Neutrophil (primary cell): ENCODE results near the gene DCLK2.

Experiments
- H3K27ac ChIP-seq: fragments of 200-600 bp; sonication (generic); 2 replicates; pipeline ENCODE4 v1.5.1; 2016; ENCODE audit warnings: mild to moderate bottlenecking, moderate library complexity
- H3K27me3 ChIP-seq: fragments of 200-600 bp; sonication (generic); 2 replicates; pipeline ENCODE4 v1.6.0; 2016; ENCODE audit warnings: mild to moderate bottlenecking
- H3K36me3 ChIP-seq: fragments of 200-600 bp; sonication (generic); 2 replicates; pipeline ENCODE4 v1.5.1; 2017
- H3K4me1 ChIP-seq, 2 experiments: fragments of 200-600 bp in 1 of 2; sonication (generic) in 1 of 2; 1 replicate in 1 of 2; 2 replicates in 1 of 2; pipeline versions ENCODE4 v1.5.1 to v1.6.1; 2013 to 2016; ENCODE audit warnings: low read depth in 1 of 2, low read length in 1 of 2, mild to moderate bottlenecking in 1 of 2, moderate library complexity in 1 of 2; ENCODE audit not compliant: control insufficient read depth in 1 of 2, insufficient read depth in 1 of 2
- H3K4me3 ChIP-seq, 2 experiments: fragments of 200-600 bp in 1 of 2; sonication (generic) in 1 of 2; 1 replicate in 1 of 2; 2 replicates in 1 of 2; pipeline ENCODE4 v1.5.1; 2013 to 2016; ENCODE audit warnings: low read depth in 1 of 2, low read length in 1 of 2, mild to moderate bottlenecking in 1 of 2, moderate library complexity in 1 of 2
- H3K9me3 ChIP-seq: fragments of 200-600 bp; sonication (generic); 2 replicates; pipeline ENCODE4 v1.5.1; 2016
- CTCF ChIP-seq: fragments of 200-600 bp; sonication (generic); IDR thresholded peaks from 2 replicates; pipeline ENCODE4 v1.5.1; 2016; ENCODE audit warnings: antibody characterized with exemption

DCLK2 gene

GRCh38 chr4:150140774-150141400 lies 62.6 kb downstream of the DCLK2 start:
- Histone ChIP-seq H3K36me3 (no peaks in the 10 kb centered on the region), H3K4me3 (no peak overlapping the region), H3K27me3 (no peaks in the 10 kb centered on the region), H3K9me3 (no peaks in the 10 kb centered on the region), H3K4me1 (no peaks in the 10 kb centered on the region), H3K27ac (no peak overlapping the region)
- TF ChIP-seq CTCF = no peak

- Histone ChIP-seq H3K4me3 (no peak overlapping the region), H3K36me3 (no peaks in the 10 kb centered on the region), H3K9me3 (no peaks in the 10 kb centered on the region), H3K27ac (no peak overlapping the region), H3K27me3 (no peaks in the 10 kb centered on the region), H3K4me1 (no peaks in the 10 kb centered on the region)
- no peak for TF ChIP-seq CTCF
Observed at GRCh38 chr4:150141756-150142155, 63.5 kb downstream of the DCLK2 start.

GRCh38 chr4:150142831-150143230 lies 64.6 kb downstream of the DCLK2 start:
- H3K9me3 ChIP-seq = no peaks in the 10 kb centered on the region
- H3K4me1 ChIP-seq = no peaks in the 10 kb centered on the region
- H3K4me3 ChIP-seq = no peak overlapping the region
- TF ChIP-seq CTCF = no peak
- no peaks in the 10 kb centered on the region for H3K27me3 ChIP-seq
- H3K27ac ChIP-seq = no peak overlapping the region
- no peaks in the 10 kb centered on the region for H3K36me3 ChIP-seq

- no peak for TF ChIP-seq CTCF
- Histone ChIP-seq H3K27me3 (no peaks in the 10 kb centered on the region), H3K36me3 (no peaks in the 10 kb centered on the region), H3K27ac (no peak overlapping the region), H3K4me3 (no peak overlapping the region), H3K9me3 (no peaks in the 10 kb centered on the region), H3K4me1 (no peaks in the 10 kb centered on the region)
Observed at GRCh38 chr4:150145090-150145945, 67.1 kb downstream of the DCLK2 start.

GRCh38 chr4:150145946-150146340 lies 67.7 kb downstream of the DCLK2 start:
- Histone ChIP-seq H3K36me3 (no peaks in the 10 kb centered on the region), H3K27ac (no peak overlapping the region), H3K9me3 (no peaks in the 10 kb centered on the region), H3K4me3 (no peak overlapping the region), H3K27me3 (no peaks in the 10 kb centered on the region), H3K4me1 (no peaks in the 10 kb centered on the region)
- no peak for TF ChIP-seq CTCF
